Measurements from ENCODE around the gene TBXAS1. TPM values are rescaled to one million over a fixed set of nuclear protein-coding genes. Genes with fewer than 3 reads are reported as not detected.

The TBXAS1 gene
- polyA plus RNA-seq, 2 of the 4 experiments (the other 2 are of a cell fraction), result 8.8 to 11.6 TPM

- TF ChIP-seq EP300 (IDR thresholded peaks at IDR 0.05) (no peak), FOSL2 (IDR thresholded peaks at IDR 0.05) (no peak), FOSL2 (CRISPR knock-in tag; IDR thresholded peaks at IDR 0.05) (no peak), TP53 (CRISPR knock-in tag; IDR thresholded peaks at IDR 0.05) (no peak), RFX5 (IDR thresholded peaks at IDR 0.05) (no peak), NFE2L2 (conservative IDR thresholded peaks at IDR 0.05; ENCODE audit: low read length) (no peak), HOXA7 (CRISPR knock-in tag; IDR thresholded peaks at IDR 0.05) (no peak)
Measured at GRCh38 chr7:140036224-140036962, 207.3 kb downstream of the TBXAS1 start (continued).

- Histone ChIP-seq H3K27ac (no peak overlapping the region), H3K9me3 (no peaks in the 10 kb centered on the region), H3K4me1 (peaks cover 15% of the 10 kb centered on the region), H3K4me2 (no peak overlapping the region), H3K4me3 (no peak overlapping the region)
- ChIA-PET CTCF (interaction anchor here (1.2 kb wide), 1 partner anchor 9 kb away, joined by 4 read pairs; no protein-coding TSS in a partner anchor), POLR2A (no interaction called here)
- 76% methylated on average over 7 of the region's 7 CpGs for WGBS (ENCODE audit: missing lambda C conversion rate)
- FAIRE-seq, result no peak
- no peak for TF ChIP-seq HOXB13 (CRISPR knock-in tag; IDR thresholded peaks at IDR 0.05; ENCODE audit: low read depth)
- TF ChIP-seq REST (IDR thresholded peaks at IDR 0.05), result no peak
- TF ChIP-seq ATOH8 (CRISPR knock-in tag; IDR thresholded peaks at IDR 0.05; ENCODE audit: low read depth), result no peak
- no peak for TF ChIP-seq HDAC2 (IDR thresholded peaks at IDR 0.05)
- TF ChIP-seq FOSB (CRISPR knock-in tag; IDR thresholded peaks at IDR 0.05), result no peak
- TF ChIP-seq HMGXB4 (CRISPR knock-in tag; IDR thresholded peaks at IDR 0.05; ENCODE audit: borderline replicate concordance), result no peak
- no peak for TF ChIP-seq NPAS2 (CRISPR knock-in tag; IDR thresholded peaks at IDR 0.05; ENCODE audit: borderline replicate concordance)
- no peak for TF ChIP-seq FOXS1 (CRISPR knock-in tag; IDR thresholded peaks at IDR 0.05)
- no peak for TF ChIP-seq USF2 (IDR thresholded peaks at IDR 0.05)
- no peak for TF ChIP-seq POLR2A (IDR thresholded peaks at IDR 0.05; ENCODE audit: low read length)
- TF ChIP-seq RFX5 (IDR thresholded peaks at IDR 0.05), result no peak
- no peak for TF ChIP-seq MYC (IDR thresholded peaks at IDR 0.05; ENCODE audit: borderline replicate concordance, low read length)
- no peak for TF ChIP-seq ZFP36 (IDR thresholded peaks at IDR 0.05; ENCODE audit: borderline replicate concordance, partially characterized antibody)
- no peak for TF ChIP-seq CHD2 (IDR thresholded peaks at IDR 0.05; ENCODE audit: low read length, partially characterized antibody)
- ATAC-seq, result no peak
- no peak for DNase-seq (ENCODE audit: low read depth in 1 of 2, low spot score in 1 of 2)
Measured at GRCh38 chr7:140039066-140039465, 210.0 kb downstream of the TBXAS1 start.
